Amniotic epithelial cell (primary cell): Measurements from ENCODE around the gene SIGLEC14.
A peak's percentile ranks its signal among the peaks of the same experiment; 100 is the strongest.

ENCODE experiments used
- DNase-seq: peaks from one replicate; pipeline ENCODE4 v3.0.0-alpha.2; 2010; ENCODE audit warnings: low read depth

SIGLEC14 gene

DNA sequence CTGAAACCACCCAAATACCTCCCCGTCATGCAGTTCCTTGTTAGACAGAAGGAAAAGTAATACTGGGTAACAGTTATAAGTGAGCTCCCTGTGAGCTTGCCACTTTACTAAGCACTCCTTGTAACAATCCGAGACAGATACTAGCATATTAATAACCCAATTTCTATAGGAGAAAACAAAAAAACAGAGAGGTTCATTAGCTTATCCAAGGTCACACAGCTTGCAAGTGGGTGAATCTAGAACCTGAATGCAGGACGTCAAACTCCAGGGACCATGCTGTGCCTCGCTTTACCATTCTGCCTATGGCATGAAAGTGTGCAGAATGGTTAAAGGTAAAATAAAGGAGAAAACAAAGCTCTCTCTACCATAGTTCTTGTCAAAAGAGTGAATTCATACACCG lies 31.8 kb downstream of the SIGLEC14 start:
- DNase-seq: no peak

DNA sequence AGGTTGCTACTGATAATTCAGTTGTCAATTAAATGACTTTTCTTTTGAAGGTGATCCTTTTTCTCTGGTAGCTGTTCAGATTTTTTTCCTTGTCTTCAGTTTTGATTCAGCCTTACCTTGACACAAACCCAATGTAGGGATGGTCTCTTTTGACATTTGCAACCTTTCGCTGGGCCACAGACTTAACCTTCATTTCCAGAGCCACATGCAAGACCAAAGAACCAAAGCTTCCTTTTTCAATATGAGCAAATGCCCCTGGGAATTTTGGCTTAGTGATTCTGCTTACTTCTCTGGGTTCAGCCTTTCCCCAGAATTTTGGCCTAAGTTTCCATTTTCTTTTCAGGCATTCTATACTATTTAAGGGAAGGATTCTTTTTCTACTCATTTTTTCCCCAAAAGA lies 36.0 kb downstream of the SIGLEC14 start:
- no peak for DNase-seq

DNA sequence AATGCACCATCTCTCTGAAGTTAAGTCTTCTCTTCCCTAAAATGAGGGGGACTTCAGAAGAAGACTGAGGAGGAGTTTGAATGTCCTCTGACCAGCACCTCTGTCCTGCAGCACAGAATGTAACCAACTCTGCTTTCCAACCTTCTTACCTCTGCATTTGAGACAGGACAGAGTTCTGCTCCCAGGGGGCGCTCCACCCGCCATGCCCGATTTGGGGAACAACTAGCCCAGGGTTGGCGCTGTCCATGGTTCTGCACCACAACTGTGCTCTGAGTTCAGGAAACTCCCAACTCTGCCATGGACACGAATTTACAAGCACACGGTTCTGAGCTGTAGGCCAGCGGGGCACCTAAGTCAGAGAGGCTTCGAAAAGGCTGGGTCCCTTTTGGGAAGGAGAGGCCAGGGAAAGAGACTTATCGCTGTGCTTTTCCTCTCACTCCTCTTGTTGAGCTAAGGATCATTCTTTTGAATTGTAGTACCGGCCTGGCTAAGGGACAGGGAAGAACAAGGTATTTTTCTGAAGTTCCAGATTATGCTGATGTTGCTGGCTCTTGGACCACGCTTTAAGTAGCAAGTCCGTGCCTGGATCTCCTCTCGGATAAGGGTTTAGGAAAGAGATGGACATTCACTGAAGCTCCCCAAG lies 38.6 kb downstream of the SIGLEC14 start:
- DNase-seq: peak; percentile 55

DNA sequence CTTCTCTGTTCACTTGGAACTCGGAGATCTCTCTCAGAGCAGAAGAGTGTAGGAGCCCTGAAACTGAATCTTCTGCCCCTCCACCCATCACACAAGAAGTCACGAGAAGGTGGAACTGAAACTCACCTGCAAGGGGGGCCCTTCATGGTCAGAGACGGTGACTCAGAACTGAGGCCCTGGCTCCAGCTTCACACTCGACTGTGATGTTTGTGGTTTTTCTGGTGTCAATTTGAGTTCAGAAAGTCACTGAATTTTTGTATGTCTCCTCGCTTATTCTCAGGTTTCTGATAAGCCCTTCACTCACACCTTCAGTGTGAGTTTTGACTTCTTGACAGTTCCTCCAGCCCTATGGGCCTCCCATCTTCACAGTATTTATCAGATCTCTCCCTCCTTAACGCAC lies 39.5 kb downstream of the SIGLEC14 start:
- DNase-seq: no peak

DNA sequence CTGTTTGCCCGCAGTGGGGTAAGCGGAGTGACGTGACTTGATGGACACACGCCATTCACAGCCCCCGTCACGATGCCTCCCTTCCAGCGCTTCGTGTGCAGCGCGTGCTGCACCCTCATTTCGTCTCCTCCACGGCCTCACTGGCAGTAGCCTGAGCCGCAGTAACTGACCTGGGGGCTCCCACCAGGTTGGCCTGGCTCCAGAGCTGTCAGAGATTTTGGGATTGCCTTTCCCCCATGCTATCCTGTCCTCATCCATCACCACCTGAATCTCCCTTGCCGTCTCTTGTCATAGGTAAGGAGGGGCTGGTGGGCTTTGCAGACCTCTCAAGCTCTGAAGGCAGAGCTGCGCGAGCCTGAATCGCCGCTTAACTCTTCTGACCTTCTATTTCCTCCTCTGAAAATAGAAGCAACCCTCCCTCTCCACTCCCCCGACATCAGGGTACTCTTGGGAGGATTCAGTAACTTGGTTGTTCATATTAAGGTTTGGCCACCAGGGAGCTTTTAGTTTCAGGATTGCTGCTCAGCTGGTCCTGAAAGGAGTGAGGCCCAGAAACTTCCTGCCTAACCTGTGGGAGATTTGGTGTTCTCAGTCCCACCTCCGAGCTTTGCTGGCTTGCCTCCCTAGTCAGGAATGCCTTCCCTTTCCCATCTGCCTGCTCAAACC lies 44.3 kb downstream of the SIGLEC14 start:
- DNase-seq: no peak

DNA sequence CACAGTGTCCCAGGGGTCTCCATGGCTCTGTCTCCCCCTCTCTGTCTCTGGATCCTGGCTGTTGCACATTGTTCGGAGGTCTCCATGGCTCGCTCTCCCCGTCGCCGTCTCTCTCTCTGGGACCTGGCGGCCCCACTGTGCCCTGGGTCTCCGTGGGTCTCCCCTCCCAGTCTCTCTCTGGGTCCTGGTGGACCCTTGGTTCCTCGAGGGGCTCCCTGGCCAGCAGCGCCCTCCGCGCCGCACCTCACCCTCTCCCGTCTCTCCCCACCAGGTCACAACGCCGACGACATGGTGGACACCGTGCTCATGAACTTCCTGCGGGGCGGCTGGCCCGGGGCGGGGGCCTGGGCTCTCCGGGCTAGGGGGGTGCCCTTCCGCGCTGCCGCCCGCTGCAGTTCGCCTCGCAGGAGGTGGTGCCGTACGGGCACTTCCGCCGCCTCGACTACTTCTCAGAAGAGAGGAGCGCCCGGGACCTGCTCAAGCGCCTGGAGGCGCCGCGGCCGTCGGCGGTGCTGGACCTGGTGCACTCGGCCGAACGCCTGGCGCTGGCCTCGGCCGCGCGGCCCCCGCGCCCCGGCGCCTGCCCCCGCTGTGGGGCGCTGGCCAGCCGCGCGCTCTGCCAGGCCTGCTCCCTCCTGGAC lies 45.6 kb downstream of the SIGLEC14 start:
- no peak for DNase-seq

DNA sequence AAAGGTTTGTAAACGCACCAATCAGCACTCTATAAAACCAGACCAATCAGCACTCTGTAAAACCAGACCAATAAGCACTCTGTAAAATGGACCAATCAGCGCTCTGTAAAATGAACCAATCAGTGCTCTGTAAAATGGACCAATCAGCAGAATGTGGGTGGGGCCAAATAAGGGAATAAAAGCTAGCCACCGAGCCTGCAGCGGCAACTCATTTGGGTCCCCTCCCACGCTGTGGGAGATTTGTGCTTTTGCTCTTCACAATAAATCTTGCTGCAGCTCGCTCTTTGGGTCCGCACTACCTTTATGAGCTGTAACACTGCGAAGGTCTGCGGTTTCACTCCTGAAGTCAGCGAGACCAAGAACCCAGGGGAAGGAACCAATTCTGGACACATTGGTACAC lies 47.5 kb downstream of the SIGLEC14 start:
- no peak for DNase-seq

DNA sequence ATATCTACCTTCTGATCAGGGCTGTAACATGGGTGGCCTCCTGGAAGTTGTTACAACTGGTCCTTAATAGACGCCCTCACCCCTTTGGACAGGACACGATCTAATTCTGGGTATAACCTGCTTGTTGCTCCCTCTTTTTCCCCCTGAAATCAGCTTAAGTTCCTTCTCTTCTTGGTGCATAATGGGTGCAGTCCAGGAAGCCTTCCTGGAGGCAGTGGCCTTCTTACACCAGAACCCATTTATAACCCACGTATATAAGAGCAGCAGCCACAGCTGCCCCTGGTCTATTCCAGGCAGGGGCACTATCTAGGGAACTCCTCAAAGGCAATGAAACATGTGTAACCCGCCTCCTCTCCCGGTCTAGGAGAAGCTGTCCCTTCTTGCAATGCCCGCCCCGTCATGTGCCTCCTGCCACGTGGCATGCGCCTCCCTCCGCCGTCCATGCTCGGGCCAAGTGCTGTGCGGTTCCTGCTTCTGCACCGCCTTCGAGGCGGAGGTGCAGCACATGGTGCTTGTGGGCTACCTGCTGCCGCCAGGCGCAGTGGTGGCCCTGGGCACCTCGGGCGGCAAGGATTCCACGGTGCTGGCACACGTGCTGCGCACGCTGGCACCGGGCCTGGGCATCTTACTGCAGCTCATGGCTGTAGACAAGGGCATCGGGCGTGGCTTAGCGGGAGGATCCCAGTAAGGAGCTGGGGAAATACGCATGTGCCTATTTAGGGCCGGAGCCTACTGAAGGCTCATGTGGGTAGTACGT lies 48.3 kb downstream of the SIGLEC14 start:
- no peak for DNase-seq

DNA sequence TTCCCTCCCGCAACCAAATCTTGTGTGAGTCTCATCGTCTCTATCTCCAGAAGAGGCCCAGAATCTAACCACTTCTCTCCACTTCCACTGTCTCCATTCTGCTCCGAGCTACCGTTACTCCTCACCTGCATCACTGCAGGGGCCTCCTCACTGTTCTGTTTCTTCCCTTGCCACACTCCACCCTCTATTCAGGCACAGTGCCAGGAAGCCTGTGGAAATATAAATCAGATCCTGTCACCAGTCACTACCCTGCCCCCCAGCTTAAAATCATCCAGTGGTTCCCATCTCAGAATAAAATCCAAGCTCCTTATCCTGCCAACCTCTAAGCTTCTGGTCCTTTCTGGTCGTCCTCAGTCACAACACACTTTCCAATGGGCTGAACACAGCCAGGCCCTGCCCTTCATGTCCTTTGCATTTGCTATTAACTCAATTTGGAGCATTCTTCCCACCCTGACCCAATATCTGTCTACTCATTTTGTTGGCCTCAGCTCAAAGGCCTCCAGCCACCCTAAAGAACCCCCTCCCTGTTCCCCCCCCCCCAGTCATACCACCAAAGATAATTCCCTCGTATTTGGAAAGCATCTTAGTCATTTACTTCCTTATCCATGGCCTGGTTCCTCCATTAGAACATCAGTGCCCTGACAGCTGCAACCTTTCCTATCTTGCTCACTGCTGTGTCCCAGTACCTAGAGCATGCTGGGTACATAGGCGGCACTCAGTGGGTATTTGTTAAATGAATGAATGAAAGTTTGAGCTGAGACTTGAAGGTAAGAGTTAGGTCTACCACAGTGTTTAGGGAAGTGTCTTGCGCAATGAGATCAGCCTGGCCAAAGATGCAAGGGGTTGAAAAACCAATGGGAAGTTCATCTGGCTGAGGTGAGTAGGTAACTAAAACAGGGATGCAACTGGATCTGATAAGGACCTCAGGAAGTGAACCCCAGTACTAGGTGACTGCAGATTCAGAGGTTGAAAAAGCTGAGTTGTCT lies 51.1 kb downstream of the SIGLEC14 start:
- no peak for DNase-seq

DNA sequence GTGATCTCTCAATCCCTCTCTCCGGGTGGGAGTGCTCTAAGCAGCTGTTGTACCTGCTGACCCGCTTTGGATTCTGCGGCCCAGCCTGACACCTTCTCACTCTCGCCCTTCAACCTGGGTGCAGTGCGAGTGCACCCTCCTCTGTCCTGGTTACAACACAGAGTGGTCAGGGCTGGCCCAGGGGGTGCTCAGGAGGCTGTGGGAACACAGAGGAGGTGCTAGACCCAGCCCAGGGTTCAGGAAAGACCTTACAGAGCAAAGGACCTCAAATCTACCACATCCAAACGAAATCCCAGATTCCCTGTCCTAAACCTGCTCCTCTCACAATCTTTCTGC lies 51.9 kb downstream of the SIGLEC14 start:
- DNase-seq: no peak

DNA sequence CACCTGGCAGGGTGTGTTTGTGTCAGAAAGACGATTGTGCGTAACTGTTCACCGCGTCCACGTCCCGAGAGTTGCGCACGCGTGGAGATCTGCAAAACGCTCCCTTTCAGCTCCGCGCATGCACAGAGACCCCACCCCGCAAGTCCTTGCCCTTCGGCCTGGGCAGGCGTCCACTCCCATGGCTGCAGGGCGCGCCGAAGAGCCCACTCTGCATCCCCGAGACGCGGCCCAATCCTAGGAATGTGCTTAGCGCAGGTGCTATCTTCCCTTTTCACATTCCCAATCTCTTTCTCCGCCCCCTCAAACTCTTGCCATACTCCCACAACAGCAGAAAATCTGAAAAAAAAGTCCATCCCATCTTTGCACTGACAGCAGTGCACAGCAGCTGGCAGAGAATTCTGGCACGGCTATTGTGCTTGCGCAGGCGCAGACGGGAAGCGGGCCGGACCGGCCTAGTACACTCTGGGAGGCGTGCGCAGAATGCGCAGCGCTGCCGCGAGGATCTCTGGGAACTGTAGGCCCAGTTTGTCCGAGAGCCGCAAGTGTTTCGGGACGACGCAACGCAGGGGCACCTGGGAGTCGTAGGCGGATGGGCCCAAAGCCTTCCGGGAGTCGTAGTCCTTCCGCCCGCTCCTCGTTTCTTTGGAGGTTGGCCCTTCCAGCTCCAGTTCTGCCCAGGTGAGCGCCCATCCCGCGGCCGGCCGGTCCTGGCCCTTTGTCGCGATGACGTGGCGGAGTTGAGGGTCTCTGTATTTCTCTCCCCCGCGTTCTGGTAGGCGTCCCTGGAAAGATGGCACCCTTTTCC lies 52.5 kb downstream of the SIGLEC14 start:
- peak; percentile 95 for DNase-seq

DNA sequence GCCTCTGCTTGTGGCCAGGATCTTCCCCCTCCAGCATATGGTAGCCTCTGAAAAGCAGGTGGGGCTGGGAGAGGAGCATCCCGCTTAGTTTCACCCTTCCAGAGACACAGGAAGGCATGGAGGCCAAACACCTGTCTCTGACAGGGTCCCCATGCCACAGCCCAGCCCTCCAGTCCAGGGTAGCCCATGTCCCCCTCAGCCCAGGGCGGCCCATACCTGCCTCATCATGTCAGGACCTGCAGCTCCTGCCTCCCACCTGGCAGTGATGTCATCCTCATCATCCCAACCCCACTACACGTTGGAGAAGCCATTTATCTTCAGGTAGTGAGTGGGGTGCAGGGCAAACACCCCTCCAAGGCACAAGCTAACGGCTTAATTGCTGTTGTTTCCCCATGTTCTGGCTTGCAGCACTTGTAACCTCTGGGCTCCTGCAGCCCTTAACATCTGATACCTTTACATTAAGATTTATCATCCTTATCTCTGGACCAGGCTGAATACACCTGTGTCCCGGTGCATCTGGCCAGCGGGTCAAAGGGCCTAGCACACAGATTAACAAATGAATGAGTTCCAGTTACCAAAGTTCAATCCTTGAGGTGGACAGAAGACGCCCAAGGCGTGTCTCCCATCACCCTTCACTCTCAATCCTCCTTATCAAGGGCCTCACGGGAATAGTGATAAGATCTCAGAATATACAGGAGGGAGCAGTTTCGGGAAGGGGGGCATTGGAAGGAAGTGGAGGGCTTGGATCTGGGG lies 53.3 kb downstream of the SIGLEC14 start:
- DNase-seq: no peak
